NCI-H345 treated with DMSO at 0.1 percent for 48 hours (cell line): ENCODE measurements around the gene SMARCD1.
"Not testable (repeated sequence)": the region's sequence is repeated elsewhere in the genome, so short reads cannot be mapped to it uniquely, and the experiment has no call there.

Source experiments
- DNase-seq: peaks from one replicate; lab custom pipeline; 2025; ENCODE audit not compliant: unreplicated experiment; lab: John Stamatoyannopoulos, UW

Gene SMARCD1

DNA sequence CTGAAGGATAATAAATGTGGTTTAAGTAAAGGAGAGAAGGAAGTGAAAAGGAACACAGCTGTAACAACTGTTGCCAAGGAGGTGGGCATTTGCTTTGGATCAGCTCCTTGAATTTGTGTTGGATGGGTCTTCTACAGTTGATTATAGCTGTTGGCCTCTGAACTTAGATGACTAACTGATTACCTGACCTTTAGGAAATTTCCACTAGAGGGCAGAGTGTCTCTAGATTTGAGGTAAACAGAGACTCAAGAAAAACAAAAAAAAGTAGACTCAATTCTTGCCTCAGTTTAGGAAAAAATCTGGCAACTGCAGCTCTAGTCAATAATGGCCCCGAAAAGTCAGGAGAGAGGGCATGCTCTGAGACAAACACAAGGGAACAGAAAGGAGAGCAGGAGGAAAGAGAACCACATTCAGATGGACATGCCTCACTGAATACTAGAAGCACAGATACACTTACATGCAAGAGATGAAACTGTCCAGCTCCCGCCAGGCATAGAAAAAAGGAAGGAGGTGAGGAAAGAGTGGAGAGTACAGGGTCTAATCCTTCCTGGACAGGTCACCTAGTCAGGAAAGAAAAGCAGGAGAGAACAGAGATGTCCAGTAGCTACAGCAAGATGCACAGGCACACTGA, 47.5 kb downstream of the SMARCD1 start:
- DNase-seq = no peak

- DNase-seq = no peak
These were observed 57.9 kb downstream of the SMARCD1 start for GRCh38 chr12:50142993-50143392.

- DNase-seq = no peak
These were observed 60.3 kb downstream of the SMARCD1 start for GRCh38 chr12:50145439-50145838.

DNA sequence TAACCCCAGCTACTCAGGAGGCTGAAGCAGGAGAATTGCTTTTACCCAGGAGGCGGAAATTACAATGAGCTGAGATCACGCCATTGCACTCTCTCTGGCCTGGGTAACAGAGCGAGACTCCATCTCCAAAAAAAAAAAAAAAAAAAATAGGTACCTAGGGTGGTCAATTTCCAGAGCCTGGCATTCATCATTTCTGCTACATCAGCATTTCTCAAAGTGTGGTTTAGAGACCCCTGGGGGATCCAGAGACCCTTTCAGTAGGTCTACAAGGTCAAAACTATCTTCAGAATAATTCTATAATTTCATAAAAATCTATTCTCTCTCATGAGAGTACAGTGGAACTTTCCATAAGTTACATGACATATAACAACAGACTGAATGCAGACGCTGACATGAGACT, 62.1 kb downstream of the SMARCD1 start:
- DNase-seq = no peak

DNA sequence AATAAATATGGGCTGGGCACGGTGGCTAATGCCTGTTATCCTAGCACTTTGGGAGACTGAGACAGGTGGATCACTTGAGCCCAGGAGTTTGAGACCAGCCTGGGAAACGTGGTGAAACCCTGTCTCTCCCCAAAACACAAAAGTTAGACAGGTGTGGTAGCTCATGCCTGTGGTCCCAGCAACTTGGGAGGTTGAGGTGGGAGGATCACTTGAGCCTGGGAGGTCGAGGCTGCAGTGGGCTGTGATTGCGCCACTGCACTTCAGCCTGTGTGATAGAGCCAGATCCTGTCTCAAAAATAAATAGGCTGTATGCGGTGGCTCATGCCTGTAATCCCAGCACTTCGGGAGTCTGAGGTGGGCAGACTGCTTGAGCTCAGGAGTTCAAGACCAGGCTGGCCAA, 62.9 kb downstream of the SMARCD1 start:
- DNase-seq = not testable (repeated sequence)

- DNase-seq = no peak
These were observed 64.2 kb downstream of the SMARCD1 start for GRCh38 chr12:50149311-50149710.
